HepG2 (cell line): ENCODE results near the gene ZFAND2B. TPM values are rescaled to one million over a fixed set of nuclear protein-coding genes. Genes with fewer than 3 reads are reported as not detected.
A peak's percentile ranks its signal among the peaks of the same experiment; 100 is the strongest.

Source experiments
- ARID4A ChIP-seq: sonication (generic); formaldehyde crosslinking; IDR thresholded peaks from 2 replicates; pipeline ENCODE4 v1.5.0; 2020; ENCODE audit warnings: mild to moderate bottlenecking, missing genetic modification reagents, borderline replicate concordance
- ATF1 ChIP-seq: IDR thresholded peaks from 2 replicates; pipeline ENCODE4 v1.6.1; 2016; ENCODE audit warnings: mild to moderate bottlenecking, control low read depth
- CBX1 ChIP-seq: IDR thresholded peaks from one replicate; pipeline ENCODE4 v1.6.1; 2016; ENCODE audit warnings: antibody characterized with exemption, low read depth
- DMAP1 ChIP-seq: IDR thresholded peaks from 2 replicates; pipeline ENCODE4 v1.6.1; 2016
- EHMT2 ChIP-seq: fragments of 200-600 bp; sonication (generic); IDR thresholded peaks from 2 replicates; pipeline ENCODE4 v1.7.0; 2017; ENCODE audit warnings: antibody characterized with exemption, low read depth, low read length, borderline replicate concordance
- GABPA ChIP-seq, 2 experiments: IDR thresholded peaks; 2 replicates each; pipeline ENCODE4 v1.6.1; 2011 to 2016; ENCODE audit warnings: low read depth in 2 of 2, low read length in 1 of 2, missing biosample characterization in 1 of 2, missing genetic modification characterization in 1 of 2
- HOXA7 ChIP-seq: sonication (generic); formaldehyde crosslinking; IDR thresholded peaks from 2 replicates; pipeline ENCODE4 v1.8.1; 2022; ENCODE audit warnings: mild to moderate bottlenecking, missing genetic modification reagents, moderate library complexity
- IRX3 ChIP-seq: sonication (generic); formaldehyde crosslinking; IDR thresholded peaks from 2 replicates; pipeline ENCODE4 v1.8.1; 2023; ENCODE audit warnings: mild to moderate bottlenecking, low read depth, missing genetic modification reagents, borderline replicate concordance
- MXI1 ChIP-seq: IDR thresholded peaks from 3 replicates; pipeline ENCODE4 v1.6.1; 2012; ENCODE audit warnings: low read depth, low read length, inconsistent platforms, borderline replicate concordance
- NKX3-1 ChIP-seq: sonication (generic); formaldehyde crosslinking; IDR thresholded peaks from 2 replicates; pipeline ENCODE4 v1.5.0; 2020; ENCODE audit warnings: missing genetic modification reagents
- PHF5A ChIP-seq: IDR thresholded peaks from one replicate; pipeline ENCODE4 v1.6.1; 2018; ENCODE audit warnings: low read depth, missing genetic modification reagents; ENCODE audit not compliant: unreplicated experiment
- POLR2AphosphoS2 ChIP-seq: IDR thresholded peaks from 2 replicates; pipeline ENCODE4 v1.6.1; 2011; ENCODE audit warnings: low read depth, low read length, improper control_type of control experiment
- RFX1 ChIP-seq: fragments of 450-650 bp; IDR thresholded peaks from 2 replicates; pipeline ENCODE4 v1.6.1; 2017
- RFX3 ChIP-seq: IDR thresholded peaks from 2 replicates; pipeline ENCODE4 v1.6.1; 2016; ENCODE audit warnings: missing biosample characterization, missing genetic modification reagents
- SAP130 ChIP-seq: IDR thresholded peaks from 2 replicates; pipeline ENCODE4 v1.6.1; 2016; ENCODE audit warnings: low read depth
- YEATS2 ChIP-seq: sonication (generic); formaldehyde crosslinking; IDR thresholded peaks from 2 replicates; pipeline ENCODE4 v1.4.0; 2020; ENCODE audit warnings: missing genetic modification reagents, borderline replicate concordance
- ZFY ChIP-seq: sonication (generic); formaldehyde crosslinking; IDR thresholded peaks from 2 replicates; pipeline ENCODE4 v1.4.0; 2020; ENCODE audit warnings: missing genetic modification reagents
- ZNF160 ChIP-seq: sonication (generic); formaldehyde crosslinking; IDR thresholded peaks from 2 replicates; pipeline ENCODE4 v1.8.0; 2022; ENCODE audit warnings: mild to moderate bottlenecking, inconsistent platforms, missing genetic modification reagents
- ZNF282 ChIP-seq: fragments of 450-650 bp; IDR thresholded peaks from 2 replicates; pipeline ENCODE4 v1.6.1; 2018; ENCODE audit not compliant: partially characterized antibody
- ZNF414 ChIP-seq: sonication (generic); formaldehyde crosslinking; IDR thresholded peaks from 2 replicates; pipeline ENCODE4 v1.5.0; 2020; ENCODE audit warnings: missing genetic modification reagents
- ZNF431 ChIP-seq: sonication (generic); formaldehyde crosslinking; IDR thresholded peaks from 2 replicates; pipeline ENCODE4 v1.9.0; 2022; ENCODE audit warnings: missing genetic modification reagents, low read depth, mild to moderate bottlenecking, borderline replicate concordance
- ZNF598 ChIP-seq: sonication (generic); formaldehyde crosslinking; IDR thresholded peaks from 2 replicates; pipeline ENCODE4 v1.5.1; 2020; ENCODE audit warnings: mild to moderate bottlenecking, missing genetic modification reagents, borderline replicate concordance
- ZNF607 ChIP-seq: sonication (generic); formaldehyde crosslinking; IDR thresholded peaks from 2 replicates; pipeline ENCODE4 v1.5.1; 2020; ENCODE audit warnings: missing genetic modification reagents, mild to moderate bottlenecking, borderline replicate concordance
- ZSCAN20 ChIP-seq: sonication (generic); formaldehyde crosslinking; IDR thresholded peaks from 2 replicates; pipeline ENCODE4 v1.4.0; 2020; ENCODE audit warnings: missing genetic modification reagents, mild to moderate bottlenecking, borderline replicate concordance
- ZSCAN22 ChIP-seq: sonication (generic); formaldehyde crosslinking; IDR thresholded peaks from 2 replicates; pipeline ENCODE4 v1.4.0; 2020; ENCODE audit warnings: mild to moderate bottlenecking, missing genetic modification reagents
- polyA plus RNA-seq, 8 experiments: library from polyadenylated mRNA; depleted of rRNA in 3 of 8; stranded (reverse) in 7 of 8; unstranded in 1 of 8; fragments of >200 nt; fragmentation: Illumina TruSeq in 4 of 8; extraction: Trizol in 4 of 8; gene quantifications; 2 replicates each; pipeline versions ENCODE4 v1.2.1 to v1.2.3, GENCODE V29; 2011 to 2016; ENCODE audit warnings: low read depth in 4 of 8, missing spikeins in 1 of 8, mixed read lengths in 1 of 8; ENCODE audit not compliant: insufficient read depth in 1 of 8
- total RNA-seq, 5 experiments: library from RNA; depleted of rRNA; stranded (reverse); fragments of >200 nt; fragmentation: Illumina TruSeq; extraction: Trizol; gene quantifications; 2 replicates each; pipeline ENCODE4 v1.2.3, GENCODE V29; 2016; ENCODE audit warnings: low read depth in 1 of 5

The ZFAND2B gene
- total and polyA plus RNA-seq, 2 of the 13 experiments (the other 11 are each of a cell fraction or from before 2014, with no cell fraction given), result 53.3 to 115 TPM

- TF ChIP-seq DMAP1 (CRISPR knock-in tag), result peak; percentile 62; the same call in 1 of the 2 replicates
- TF ChIP-seq IRX3, result peak; percentile 88; the same call in 1 of the 2 replicates
- TF ChIP-seq ZSCAN22 (CRISPR knock-in tag), result no peak
- TF ChIP-seq RFX3 (CRISPR knock-in tag), result no peak
- no peak for TF ChIP-seq EHMT2
- TF ChIP-seq ZNF414, result peak; percentile 79
- TF ChIP-seq PHF5A (CRISPR knock-in tag), result no peak
- TF ChIP-seq ZFY, result peak; percentile 82
- TF ChIP-seq SAP130 (CRISPR knock-in tag), result peak; percentile 85
- TF ChIP-seq ZNF598 (CRISPR knock-in tag), result peak; percentile 55; the same call in 1 of the 2 replicates
- TF ChIP-seq ZNF160 (CRISPR knock-in tag), result peak; percentile 89
- peak; percentile 81 for TF ChIP-seq ZNF607 (CRISPR knock-in tag)
- peak; percentile 67; the same call in 1 of the 2 replicates for TF ChIP-seq YEATS2 (CRISPR knock-in tag)
- peak; percentile 79 for TF ChIP-seq POLR2AphosphoS2
- TF ChIP-seq ZNF282, result no peak
- no peak for TF ChIP-seq RFX1
- TF ChIP-seq MXI1, result peak; percentile 78; the same call in 1 of the 3 replicates
- no peak for TF ChIP-seq CBX1
- no peak for TF ChIP-seq ATF1 (CRISPR knock-in tag)
- peak; percentile 70; the same call in 1 of the 2 replicates for TF ChIP-seq ZNF431 (CRISPR knock-in tag)
- no peak for TF ChIP-seq NKX3-1
- peak; percentile 63; the same call in 1 of the 2 replicates for TF ChIP-seq ZSCAN20 (CRISPR knock-in tag)
- peak; percentile 90 for TF ChIP-seq ARID4A (CRISPR knock-in tag)
- TF ChIP-seq HOXA7 (CRISPR knock-in tag), result no peak
- TF ChIP-seq GABPA (IDR thresholded peaks at IDR 0.05; ENCODE audit: low read depth, low read length), result no peak
- TF ChIP-seq GABPA (CRISPR knock-in tag; IDR thresholded peaks at IDR 0.05; ENCODE audit: low read depth), result peak; percentile 41
Measured at GRCh38 chr2:219206328-219207133, at the start of gene ZFAND2B (continued).
